Kidney (tissue), 22 donors: ENCODE measurements around the gene RHOV. TPM values are rescaled to one million over a fixed set of nuclear protein-coding genes. Genes with fewer than 3 reads are reported as not detected.

Experiments
- DNase-seq, 5 donors: peaks; one replicate each; pipeline ENCODE4 v3.0.0-alpha.2; 2013 to 2020
- FAIRE-seq: peaks from 2 replicates; lab custom pipeline; 2012; peaks lifted over from hg19 to GRCh38; lab: Jason Lieb, UNC
- H3K27ac ChIP-seq, 2 donors: one replicate each; pipeline ENCODE4 v1.7.0; 2013; ENCODE audit warnings: low read depth in 2 of 2, low read length in 2 of 2, inconsistent platforms in 1 of 2
- H3K27me3 ChIP-seq: one replicate; pipeline ENCODE4 v1.7.1; 2013; ENCODE audit warnings: low read length, inconsistent platforms; ENCODE audit not compliant: control insufficient read depth, insufficient read depth
- H3K36me3 ChIP-seq, 3 donors: one replicate each; pipeline versions ENCODE4 v1.7.0 to v1.7.1; 2013; ENCODE audit warnings: low read length in 3 of 3, control low read depth in 1 of 3, inconsistent platforms in 1 of 3; ENCODE audit not compliant: insufficient read depth in 3 of 3, control insufficient read depth in 2 of 3
- H3K4me1 ChIP-seq, 3 donors: one replicate each; pipeline versions ENCODE4 v1.7.0 to v1.7.1; 2013; ENCODE audit warnings: low read length in 3 of 3, inconsistent platforms in 1 of 3, low read depth in 1 of 3; ENCODE audit not compliant: control insufficient read depth in 2 of 3, insufficient read depth in 2 of 3
- H3K4me3 ChIP-seq, 3 donors: one replicate each; pipeline versions ENCODE4 v1.7.0 to v1.8.1; 2013; ENCODE audit warnings: low read length in 3 of 3, control low read depth in 1 of 3, inconsistent platforms in 1 of 3
- H3K9ac ChIP-seq, 3 donors: one replicate each; pipeline versions ENCODE4 v1.7.0 to v1.7.1; 2013; ENCODE audit warnings: low read length in 3 of 3, control low read depth in 1 of 3, inconsistent platforms in 1 of 3
- H3K9me3 ChIP-seq, 3 donors: one replicate each; pipeline versions ENCODE4 v1.7.0 to v1.7.1; 2013; ENCODE audit warnings: low read length in 3 of 3, control low read depth in 1 of 3, inconsistent platforms in 1 of 3; ENCODE audit not compliant: control insufficient read depth in 2 of 3, insufficient read depth in 1 of 3
- intact Hi-C: fragments of 100-400 bp; cut with DNase I; formaldehyde crosslinking; loops from one replicate; pipeline ENCODE4 v1.11.1; 2022
- long read RNA-seq, 10 donors: library from polyadenylated mRNA in 1 of 10; unstranded in 1 of 10; transcript quantifications; one replicate each; pipeline ENCODE4 v2.0.0 and lab custom pipeline, GENCODE V29; 2021 to 2026
- polyA plus RNA-seq: library from polyadenylated mRNA; stranded (reverse); fragments of 350-450 nt; fragmentation: Illumina TruSeq; extraction: RNeasy Lipid Tissue Mini Kit (QIAGEN cat#74804); gene quantifications from one replicate; pipeline ENCODE4 v1.2.3, GENCODE V29; 2014; ENCODE audit warnings: low read depth, low replicate concordance; ENCODE audit not compliant: insufficient read depth
- total RNA-seq: library from RNA; stranded (reverse); fragmentation: NEBNext Ultra II Directional; extraction: Animal tissue kit (Norgen Biotek cat#: 25700); gene quantifications from one replicate; pipeline ENCODE4 v1.2.1, GENCODE V29; 2021
- TF ChIP-seq, protein P1 (sequence below): IDR thresholded peaks from 3 replicates; pipeline ENCODE4 v1.5.1; 2012; ENCODE audit warnings: mild to moderate bottlenecking, moderate library complexity, borderline replicate concordance; ENCODE audit not compliant: insufficient read depth; ENCODE audit errors: extremely low read depth
- donor health status: control.
- donor health status: control.
- donor health status: control.
- donor health status: control.
- donor health status: control.
- donor health status: DM: yes; HTN: yes; CAD: no.
- donor health status: Normal renal cell carcinoma (clear cell type).

Gene RHOV, protein sequence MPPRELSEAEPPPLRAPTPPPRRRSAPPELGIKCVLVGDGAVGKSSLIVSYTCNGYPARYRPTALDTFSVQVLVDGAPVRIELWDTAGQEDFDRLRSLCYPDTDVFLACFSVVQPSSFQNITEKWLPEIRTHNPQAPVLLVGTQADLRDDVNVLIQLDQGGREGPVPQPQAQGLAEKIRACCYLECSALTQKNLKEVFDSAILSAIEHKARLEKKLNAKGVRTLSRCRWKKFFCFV
- total RNA-seq (3.0 TPM), polyA plus RNA-seq (4.6 TPM)
- long read RNA-seq, donor 1 = 0 reads
- long read RNA-seq, donor 2 = 0 reads
- long read RNA-seq, donor 3 = 0 reads
- long read RNA-seq, donor 4 = 0 reads
- long read RNA-seq, donor 5 = 0 reads
- long read RNA-seq, donor 6, partial matches to known transcripts = 0 of 1 reads
- long read RNA-seq, donor 6, other reads (novel, unspliced or antisense) = 0 of 1 reads
- long read RNA-seq, donor 7, transcript RHOV-201 (3 exons, 1,705 nt) = major isoform, 7 of 8 reads
- long read RNA-seq, donor 7, partial matches to known transcripts = 1 of 8 reads
- long read RNA-seq, donor 7, other reads (novel, unspliced or antisense) = 0 of 8 reads
- long read RNA-seq, donor 8, partial matches to known transcripts = 0 of 1 reads
- long read RNA-seq, donor 8, other reads (novel, unspliced or antisense) = 0 of 1 reads
- long read RNA-seq, donor 9 = 0 reads
- long read RNA-seq, donor 10, partial matches to known transcripts = 33 of 35 reads
- long read RNA-seq, donor 10, other reads (novel, unspliced or antisense) = 0 of 35 reads

DNA sequence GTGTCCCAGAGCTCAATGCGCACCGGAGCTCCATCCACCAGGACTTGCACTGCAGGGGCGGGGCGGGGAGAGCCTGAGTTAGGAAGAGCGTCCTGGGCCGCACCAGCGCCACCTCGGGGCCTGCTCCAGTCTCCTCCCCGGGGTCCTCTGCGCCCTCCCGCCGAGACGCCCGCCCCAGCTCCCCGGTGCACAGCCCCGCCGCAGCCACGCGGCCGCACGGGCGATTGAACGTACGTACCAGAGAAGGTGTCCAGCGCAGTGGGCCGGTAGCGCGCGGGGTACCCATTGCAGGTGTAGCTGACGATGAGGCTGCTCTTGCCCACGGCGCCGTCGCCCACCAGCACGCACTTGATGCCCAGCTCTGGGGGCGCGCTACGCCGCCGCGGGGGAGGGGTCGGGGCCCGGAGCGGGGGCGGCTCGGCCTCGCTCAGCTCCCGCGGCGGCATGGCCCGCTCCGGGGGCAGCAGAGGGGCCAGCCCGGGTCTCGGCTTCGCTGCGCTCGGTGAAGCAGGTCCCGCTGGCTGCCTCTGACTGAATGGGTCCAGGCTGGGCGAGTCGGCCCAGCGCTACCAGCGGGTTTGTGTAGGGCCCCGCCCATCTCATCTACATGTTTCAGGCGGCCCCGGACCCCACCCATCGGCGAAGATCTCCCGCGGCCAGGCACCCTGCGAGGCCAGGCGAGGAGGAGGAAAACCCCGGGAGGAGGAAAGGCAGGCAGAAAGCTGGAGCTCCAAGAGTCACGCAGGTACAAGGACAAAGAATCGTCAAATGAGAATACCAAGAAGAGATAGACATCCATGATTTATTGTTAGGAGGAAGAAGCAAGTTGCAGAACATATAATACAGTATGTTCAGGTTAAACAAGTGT lies at the start of gene RHOV:
TSS of gene RHOV (minus strand) at position 541 of the 868 bp plus-strand sequence. CDS start at position 446, 95 bp downstream.
- peak within 1 kb of the TSS in 2 of 3 donors; percentile 37 to 54 for H3K4me3 ChIP-seq
- intact Hi-C loops = no loop called here
- H3K4me1 ChIP-seq = peaks cover 0 to 7% (median 0%) of the 10 kb centered on the region in 3 donors
- peak; percentile 83 to 90 (median 88) for DNase-seq
- TF ChIP-seq, protein P1, sequence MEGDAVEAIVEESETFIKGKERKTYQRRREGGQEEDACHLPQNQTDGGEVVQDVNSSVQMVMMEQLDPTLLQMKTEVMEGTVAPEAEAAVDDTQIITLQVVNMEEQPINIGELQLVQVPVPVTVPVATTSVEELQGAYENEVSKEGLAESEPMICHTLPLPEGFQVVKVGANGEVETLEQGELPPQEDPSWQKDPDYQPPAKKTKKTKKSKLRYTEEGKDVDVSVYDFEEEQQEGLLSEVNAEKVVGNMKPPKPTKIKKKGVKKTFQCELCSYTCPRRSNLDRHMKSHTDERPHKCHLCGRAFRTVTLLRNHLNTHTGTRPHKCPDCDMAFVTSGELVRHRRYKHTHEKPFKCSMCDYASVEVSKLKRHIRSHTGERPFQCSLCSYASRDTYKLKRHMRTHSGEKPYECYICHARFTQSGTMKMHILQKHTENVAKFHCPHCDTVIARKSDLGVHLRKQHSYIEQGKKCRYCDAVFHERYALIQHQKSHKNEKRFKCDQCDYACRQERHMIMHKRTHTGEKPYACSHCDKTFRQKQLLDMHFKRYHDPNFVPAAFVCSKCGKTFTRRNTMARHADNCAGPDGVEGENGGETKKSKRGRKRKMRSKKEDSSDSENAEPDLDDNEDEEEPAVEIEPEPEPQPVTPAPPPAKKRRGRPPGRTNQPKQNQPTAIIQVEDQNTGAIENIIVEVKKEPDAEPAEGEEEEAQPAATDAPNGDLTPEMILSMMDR = no peak
- no peak within 1 kb of the TSS for H3K27ac ChIP-seq
- FAIRE-seq = no peak
- no peaks in the 10 kb centered on the region for H3K9me3 ChIP-seq
- no peaks in the 10 kb centered on the region for H3K36me3 ChIP-seq
- no peaks in the 10 kb centered on the region for H3K27me3 ChIP-seq
- H3K9ac ChIP-seq = peak within 1 kb of the TSS in 1 of 3 donors; percentile 40

DNA sequence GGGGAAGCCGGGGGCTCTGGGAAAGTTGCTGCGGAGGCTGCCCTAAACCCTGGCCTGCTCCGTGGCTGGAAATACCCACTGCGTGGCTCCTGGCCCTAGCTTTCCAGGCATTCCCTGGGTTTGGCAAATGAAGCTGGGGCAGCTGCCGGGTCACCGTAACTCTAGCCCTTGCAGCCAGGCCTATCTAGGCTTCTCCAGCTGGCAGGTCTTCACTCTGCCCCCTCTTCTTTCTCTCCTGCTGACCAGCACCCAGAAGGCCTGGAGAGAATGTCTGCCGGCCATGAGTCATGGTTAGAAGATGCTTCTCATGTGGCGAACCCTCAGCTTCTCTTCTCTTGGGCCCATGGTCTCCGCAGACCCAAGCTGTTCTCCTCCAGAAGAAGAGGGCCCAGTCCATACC lies 49.5 kb upstream of the RHOV start:
- Histone ChIP-seq H3K9me3 (no peaks in the 10 kb centered on the region), H3K36me3 (no peaks in the 10 kb centered on the region), H3K4me1 (peaks cover 0 to 13% (median 2%) of the 10 kb centered on the region in 3 donors), H3K9ac (no peak overlapping the region), H3K27me3 (peaks cover 13% of the 10 kb centered on the region), H3K27ac (no peak overlapping the region), H3K4me3 (no peak overlapping the region)
- DNase-seq (no peak), FAIRE-seq (no peak)
- intact Hi-C loops = no loop called here
- TF ChIP-seq, protein P1 = no peak

DNA sequence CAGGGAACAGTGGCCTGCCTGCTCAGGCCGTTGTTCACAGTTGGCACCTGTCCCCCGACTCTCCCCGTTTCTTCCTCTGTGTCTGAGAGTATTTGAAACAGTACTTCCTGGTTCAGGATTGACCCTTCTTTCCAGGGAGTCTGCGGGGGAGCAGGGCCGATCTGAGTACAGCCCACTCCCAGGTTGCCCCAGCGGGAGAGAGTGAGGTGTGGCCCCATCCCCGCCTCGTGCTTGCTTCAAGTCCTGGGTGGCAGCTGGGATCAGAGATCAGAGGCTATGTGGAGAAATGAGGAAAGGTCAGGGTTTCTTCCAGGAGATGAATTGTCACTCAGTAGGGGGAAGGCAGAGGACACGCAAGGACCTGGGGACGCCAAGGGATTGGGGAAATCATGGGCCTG lies 48.6 kb upstream of the RHOV start:
- intact Hi-C loops = no loop called here
- no peak for DNase-seq
- peaks cover 13% of the 10 kb centered on the region for H3K27me3 ChIP-seq
- H3K27ac ChIP-seq = no peak overlapping the region
- no peaks in the 10 kb centered on the region for H3K9me3 ChIP-seq
- H3K4me3 ChIP-seq = no peak overlapping the region
- FAIRE-seq = no peak
- no peak overlapping the region for H3K9ac ChIP-seq
- peaks cover 0 to 10% (median 2%) of the 10 kb centered on the region in 3 donors for H3K4me1 ChIP-seq
- H3K36me3 ChIP-seq = no peaks in the 10 kb centered on the region
- TF ChIP-seq, protein P1 = no peak
